GM12891 (cell line): ENCODE results near the gene CAPN10.

Experiments
- POLR2A ChIP-seq: IDR thresholded peaks from 2 replicates; pipeline ENCODE4 v1.6.1; 2011; ENCODE audit warnings: low read depth, low read length, control low read depth
- POLR2AphosphoS5 ChIP-seq: IDR thresholded peaks from 2 replicates; pipeline ENCODE4 v1.6.1; 2011; ENCODE audit warnings: low read depth, low read length, control low read depth
- SPI1 ChIP-seq: IDR thresholded peaks from 2 replicates; pipeline ENCODE4 v1.6.1; 2011; ENCODE audit warnings: low read depth, low read length, control low read depth
- TAF1 ChIP-seq: IDR thresholded peaks from 2 replicates; pipeline ENCODE4 v1.6.1; 2011; ENCODE audit warnings: low read depth, low read length, control low read depth

DNA sequence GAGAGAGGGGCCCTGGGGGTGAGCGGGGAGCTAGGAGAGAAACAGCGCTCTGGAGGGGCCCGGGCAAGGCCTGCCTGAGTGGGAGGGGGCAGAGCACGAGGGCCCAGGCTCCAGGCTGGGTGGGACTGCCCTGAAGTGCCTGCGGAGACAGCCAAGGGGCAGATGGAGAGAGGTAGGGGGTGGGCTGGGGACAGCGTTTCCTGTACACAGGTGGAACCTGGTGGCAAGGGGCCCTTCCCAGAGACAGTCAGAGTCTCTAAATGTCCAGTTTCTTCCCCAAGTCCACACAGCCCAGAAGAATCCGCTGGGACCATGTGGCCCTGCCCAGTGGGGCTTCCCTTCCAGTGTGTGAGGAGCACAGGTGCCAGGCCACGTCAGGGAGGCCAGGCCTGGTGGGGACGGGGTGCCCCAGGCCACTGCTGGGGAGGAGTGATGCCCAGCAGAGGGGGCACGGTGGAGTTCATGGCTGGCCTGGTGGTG lies 37.0 kb downstream of the CAPN10 start:
- no peak for TF ChIP-seq POLR2A
- no peak for TF ChIP-seq POLR2AphosphoS5
- TF ChIP-seq TAF1 = no peak
- no peak for TF ChIP-seq SPI1
